ENCODE data around the gene WASHC4. TPM values are rescaled to one million over a fixed set of nuclear protein-coding genes. Genes with fewer than 3 reads are reported as not detected.

Gene WASHC4
- total and polyA plus RNA-seq, 2 donors from 2014 or later = 10.7 to 63.6 TPM

DNA sequence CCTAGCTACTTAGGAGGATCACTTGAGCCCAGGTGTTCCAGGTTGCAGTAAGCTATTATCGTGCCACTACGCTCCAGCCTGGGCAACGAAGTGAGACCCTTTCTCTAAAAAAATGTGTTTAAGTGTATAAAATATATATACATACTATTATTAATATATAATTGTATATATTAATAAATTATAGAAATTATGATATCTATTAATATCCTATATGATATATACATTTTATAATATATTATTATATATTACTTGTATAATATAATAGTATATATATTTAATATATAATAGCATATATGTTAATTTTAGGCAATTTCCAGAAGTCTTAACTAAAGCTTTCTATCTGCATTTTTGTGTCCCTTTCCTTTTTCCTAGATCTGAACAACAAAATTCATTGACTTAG lies 35.5 kb upstream of the WASHC4 start:
- DNase-seq = no peak
- TF ChIP-seq, protein P1, sequence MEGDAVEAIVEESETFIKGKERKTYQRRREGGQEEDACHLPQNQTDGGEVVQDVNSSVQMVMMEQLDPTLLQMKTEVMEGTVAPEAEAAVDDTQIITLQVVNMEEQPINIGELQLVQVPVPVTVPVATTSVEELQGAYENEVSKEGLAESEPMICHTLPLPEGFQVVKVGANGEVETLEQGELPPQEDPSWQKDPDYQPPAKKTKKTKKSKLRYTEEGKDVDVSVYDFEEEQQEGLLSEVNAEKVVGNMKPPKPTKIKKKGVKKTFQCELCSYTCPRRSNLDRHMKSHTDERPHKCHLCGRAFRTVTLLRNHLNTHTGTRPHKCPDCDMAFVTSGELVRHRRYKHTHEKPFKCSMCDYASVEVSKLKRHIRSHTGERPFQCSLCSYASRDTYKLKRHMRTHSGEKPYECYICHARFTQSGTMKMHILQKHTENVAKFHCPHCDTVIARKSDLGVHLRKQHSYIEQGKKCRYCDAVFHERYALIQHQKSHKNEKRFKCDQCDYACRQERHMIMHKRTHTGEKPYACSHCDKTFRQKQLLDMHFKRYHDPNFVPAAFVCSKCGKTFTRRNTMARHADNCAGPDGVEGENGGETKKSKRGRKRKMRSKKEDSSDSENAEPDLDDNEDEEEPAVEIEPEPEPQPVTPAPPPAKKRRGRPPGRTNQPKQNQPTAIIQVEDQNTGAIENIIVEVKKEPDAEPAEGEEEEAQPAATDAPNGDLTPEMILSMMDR (IDR thresholded peaks at IDR 0.05; ENCODE audit: borderline replicate concordance, extremely low read depth, insufficient read depth) = no peak
- no peaks in the 10 kb centered on the region for H3K9me3 ChIP-seq (ENCODE audit: control insufficient read depth in 2 of 3, insufficient read depth in 1 of 3, low read length in 3 of 3)
- no peaks in the 10 kb centered on the region for H3K4me1 ChIP-seq (ENCODE audit: control insufficient read depth in 2 of 3, insufficient read depth in 2 of 3, low read depth in 1 of 3, low read length in 3 of 3)
- no peaks in the 10 kb centered on the region for H3K36me3 ChIP-seq (ENCODE audit: control insufficient read depth in 2 of 3, insufficient read depth in 3 of 3, low read length in 3 of 3)
- intact Hi-C loops (cut with DNase I) = no loop called here
- H3K9ac ChIP-seq (ENCODE audit: low read length in 3 of 3) = no peak overlapping the region
- H3K27ac ChIP-seq (ENCODE audit: low read depth in 2 of 2, low read length in 2 of 2) = no peak overlapping the region
- no peak overlapping the region for H3K4me3 ChIP-seq (ENCODE audit: low read length in 3 of 3)
- H3K27me3 ChIP-seq (ENCODE audit: control insufficient read depth, insufficient read depth, low read length) = no peaks in the 10 kb centered on the region
- peak; percentile 51 for FAIRE-seq

GRCh38 chr12:105072888-105073488 lies 34.5 kb upstream of the WASHC4 start:
- Histone ChIP-seq H3K27me3 (ENCODE audit: control insufficient read depth, insufficient read depth, low read length) (no peaks in the 10 kb centered on the region), H3K4me3 (ENCODE audit: low read length in 3 of 3) (no peak overlapping the region), H3K36me3 (ENCODE audit: control insufficient read depth in 2 of 3, insufficient read depth in 3 of 3, low read length in 3 of 3) (no peaks in the 10 kb centered on the region), H3K4me1 (ENCODE audit: control insufficient read depth in 2 of 3, insufficient read depth in 2 of 3, low read depth in 1 of 3, low read length in 3 of 3) (no peaks in the 10 kb centered on the region), H3K9ac (ENCODE audit: low read length in 3 of 3) (no peak overlapping the region), H3K9me3 (ENCODE audit: control insufficient read depth in 2 of 3, insufficient read depth in 1 of 3, low read length in 3 of 3) (no peaks in the 10 kb centered on the region), H3K27ac (ENCODE audit: low read depth in 2 of 2, low read length in 2 of 2) (no peak overlapping the region)
- DNase-seq (no peak), FAIRE-seq (no peak)
- intact Hi-C loops (cut with DNase I) = no loop called here
- TF ChIP-seq, protein P1 (IDR thresholded peaks at IDR 0.05; ENCODE audit: borderline replicate concordance, extremely low read depth, insufficient read depth) = no peak

- H3K36me3 ChIP-seq (ENCODE audit: control insufficient read depth in 2 of 3, insufficient read depth in 3 of 3, low read length in 3 of 3) = no peaks in the 10 kb centered on the region
- no peaks in the 10 kb centered on the region for H3K27me3 ChIP-seq (ENCODE audit: control insufficient read depth, insufficient read depth, low read length)
- DNase-seq = no peak
- no peak overlapping the region for H3K9ac ChIP-seq (ENCODE audit: low read length in 3 of 3)
- no peak overlapping the region for H3K4me3 ChIP-seq (ENCODE audit: low read length in 3 of 3)
- no peaks in the 10 kb centered on the region for H3K9me3 ChIP-seq (ENCODE audit: control insufficient read depth in 2 of 3, insufficient read depth in 1 of 3, low read length in 3 of 3)
- no peak for FAIRE-seq
- TF ChIP-seq, protein P1 (IDR thresholded peaks at IDR 0.05; ENCODE audit: borderline replicate concordance, extremely low read depth, insufficient read depth) = no peak
- H3K27ac ChIP-seq (ENCODE audit: low read depth in 2 of 2, low read length in 2 of 2) = no peak overlapping the region
- no peaks in the 10 kb centered on the region for H3K4me1 ChIP-seq (ENCODE audit: control insufficient read depth in 2 of 3, insufficient read depth in 2 of 3, low read depth in 1 of 3, low read length in 3 of 3)
- intact Hi-C loops (cut with DNase I) = no loop called here
Observed at GRCh38 chr12:105076098-105076497, 31.4 kb upstream of the WASHC4 start.

DNA sequence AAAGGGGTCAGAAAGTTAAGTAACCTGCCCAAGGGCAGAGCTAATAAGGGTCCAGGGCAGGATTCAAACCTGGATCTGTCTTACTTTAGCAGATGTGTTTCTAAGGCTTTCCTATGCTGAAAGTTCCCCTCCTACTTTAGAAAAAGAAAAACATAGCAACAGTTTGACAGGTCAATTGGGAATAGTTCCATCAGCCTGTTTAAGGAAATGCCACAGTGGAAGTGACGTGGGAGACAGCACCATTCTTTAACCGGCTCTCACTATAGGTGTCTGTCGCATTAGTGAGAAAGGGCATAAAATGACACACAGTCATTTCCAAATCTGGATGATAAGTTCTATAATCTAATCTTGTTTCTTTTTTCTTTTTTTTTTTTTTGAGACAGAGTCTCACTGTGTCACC lies 30.6 kb upstream of the WASHC4 start:
- Histone ChIP-seq H3K9ac (ENCODE audit: low read length in 3 of 3) (no peak overlapping the region), H3K27ac (ENCODE audit: low read depth in 2 of 2, low read length in 2 of 2) (no peak overlapping the region), H3K9me3 (ENCODE audit: control insufficient read depth in 2 of 3, insufficient read depth in 1 of 3, low read length in 3 of 3) (no peaks in the 10 kb centered on the region), H3K4me1 (ENCODE audit: control insufficient read depth in 2 of 3, insufficient read depth in 2 of 3, low read depth in 1 of 3, low read length in 3 of 3) (no peaks in the 10 kb centered on the region), H3K27me3 (ENCODE audit: control insufficient read depth, insufficient read depth, low read length) (no peaks in the 10 kb centered on the region), H3K36me3 (ENCODE audit: control insufficient read depth in 2 of 3, insufficient read depth in 3 of 3, low read length in 3 of 3) (no peaks in the 10 kb centered on the region), H3K4me3 (ENCODE audit: low read length in 3 of 3) (no peak overlapping the region)
- DNase-seq = no peak
- intact Hi-C loops (cut with DNase I) = no loop called here
- TF ChIP-seq, protein P1 (IDR thresholded peaks at IDR 0.05; ENCODE audit: borderline replicate concordance, extremely low read depth, insufficient read depth) = no peak
- no peak for FAIRE-seq

Measured in kidney (tissue), 14 donors.